Subcutaneous adipose tissue (tissue), 4 donors: Measurements from ENCODE around the gene ELOVL2. TPM values are rescaled to one million over a fixed set of nuclear protein-coding genes. Genes with fewer than 3 reads are reported as not detected.

Experiments
- CTCF ChIP-seq: fragments of 450-650 bp; IDR thresholded peaks from one replicate; pipeline ENCODE4 v1.5.1; 2016; ENCODE audit warnings: low read depth, mild to moderate bottlenecking, control low read depth, antibody characterized with exemption, moderate library complexity
- total RNA-seq, 4 donors: library from RNA; depleted of rRNA; stranded (reverse); fragments of >200 nt; gene quantifications; one replicate each; pipeline ENCODE4 v1.1.0, GENCODE V29; 2016

ELOVL2 gene
- total RNA-seq, 4 donors from 2014 or later = 0.19 to 1.6 (median 0.44) TPM; not detected in 1

- TF ChIP-seq CTCF = no peak
Measured at GRCh38 chr6:11065436-11066202, 21.5 kb upstream of the ELOVL2 start.

GRCh38 chr6:11064836-11065235 is 20.7 kb upstream of the ELOVL2 start:
- TF ChIP-seq CTCF = no peak

- no peak for TF ChIP-seq CTCF
Measured at GRCh38 chr6:11062715-11063114, 18.6 kb upstream of the ELOVL2 start.

GRCh38 chr6:11062083-11062482 is 18.0 kb upstream of the ELOVL2 start:
- TF ChIP-seq CTCF = no peak

GRCh38 chr6:11058406-11058805 is 14.3 kb upstream of the ELOVL2 start:
- TF ChIP-seq CTCF = no peak

- TF ChIP-seq CTCF = no peak
Measured at GRCh38 chr6:11056871-11057270, 12.8 kb upstream of the ELOVL2 start.

- no peak for TF ChIP-seq CTCF
Measured at GRCh38 chr6:11055127-11055627, 11.1 kb upstream of the ELOVL2 start.
